ENCODE measurements around the gene APLF.
"Not testable (repeated sequence)": the region's sequence is repeated elsewhere in the genome, so short reads cannot be mapped to it uniquely, and the experiment has no call there.

The APLF gene

DNA sequence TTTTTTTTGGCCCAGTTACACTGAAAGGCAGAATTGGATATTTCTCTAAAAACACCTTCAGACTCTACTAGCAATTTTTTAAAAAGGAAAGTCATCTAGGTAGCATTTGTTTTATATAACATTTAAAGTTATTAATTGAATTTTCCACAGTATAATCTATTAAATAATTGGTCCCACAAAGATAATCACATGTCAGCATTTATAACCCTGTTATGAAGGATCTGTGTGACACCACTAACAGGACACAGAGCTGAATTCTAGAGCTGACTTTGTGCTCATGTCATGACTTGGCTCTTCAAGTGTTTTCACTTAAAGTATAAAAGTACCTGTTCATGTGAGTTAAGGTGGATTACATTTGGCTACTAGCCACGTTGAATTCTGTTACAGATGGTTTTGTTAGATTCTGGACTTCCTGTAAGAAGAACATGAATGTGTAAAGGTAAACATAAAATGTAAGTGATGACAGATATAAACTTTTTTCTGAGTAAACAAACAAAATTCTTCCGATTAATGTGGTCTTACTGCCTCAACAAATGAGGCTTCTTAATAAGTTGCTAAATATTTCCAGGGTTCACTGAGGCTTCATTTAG is 106.9 kb downstream of the APLF start:
- H3K27ac Mint-ChIP-seq: no peak overlapping the region
- no peak overlapping the region for H3K4me3 Mint-ChIP-seq
- H3K9me3 Mint-ChIP-seq: peaks cover 3% of the 10 kb centered on the region
- ATAC-seq (ENCODE audit: low read depth) (no peak), DNase-seq (ENCODE audit: low spot score in 2 of 2) (no peak)
- no peaks in the 10 kb centered on the region for H3K27me3 Mint-ChIP-seq
- peaks cover 12% of the 10 kb centered on the region for H3K36me3 Mint-ChIP-seq
- H3K4me1 Mint-ChIP-seq: no peaks in the 10 kb centered on the region

DNA sequence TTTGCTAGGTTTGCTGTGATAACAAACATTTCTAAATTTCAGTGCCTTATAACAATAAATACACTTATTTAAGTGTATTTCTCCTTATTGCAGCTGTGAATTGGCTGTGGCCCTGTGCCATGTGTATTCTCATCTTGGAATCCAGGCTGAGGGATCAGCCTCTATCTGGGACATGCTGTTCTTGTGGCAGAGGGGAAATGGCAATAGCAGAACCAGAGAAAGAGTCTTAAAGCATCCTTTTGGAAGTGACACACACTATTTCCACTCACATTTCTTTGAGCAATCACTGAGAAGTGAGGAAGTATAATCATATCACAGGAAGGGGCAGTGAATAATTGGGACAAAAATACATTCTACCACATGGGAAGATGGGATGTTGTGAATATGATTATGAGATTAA is 109.8 kb downstream of the APLF start:
- H3K4me1 Mint-ChIP-seq: no peaks in the 10 kb centered on the region
- no peak overlapping the region for H3K27ac Mint-ChIP-seq
- DNase-seq (ENCODE audit: low spot score in 2 of 2) (no peak), ATAC-seq (ENCODE audit: low read depth) (no peak)
- H3K4me3 Mint-ChIP-seq: no peak overlapping the region
- peaks cover 6% of the 10 kb centered on the region for H3K9me3 Mint-ChIP-seq
- H3K27me3 Mint-ChIP-seq: no peaks in the 10 kb centered on the region
- peaks cover 11% of the 10 kb centered on the region for H3K36me3 Mint-ChIP-seq

DNA sequence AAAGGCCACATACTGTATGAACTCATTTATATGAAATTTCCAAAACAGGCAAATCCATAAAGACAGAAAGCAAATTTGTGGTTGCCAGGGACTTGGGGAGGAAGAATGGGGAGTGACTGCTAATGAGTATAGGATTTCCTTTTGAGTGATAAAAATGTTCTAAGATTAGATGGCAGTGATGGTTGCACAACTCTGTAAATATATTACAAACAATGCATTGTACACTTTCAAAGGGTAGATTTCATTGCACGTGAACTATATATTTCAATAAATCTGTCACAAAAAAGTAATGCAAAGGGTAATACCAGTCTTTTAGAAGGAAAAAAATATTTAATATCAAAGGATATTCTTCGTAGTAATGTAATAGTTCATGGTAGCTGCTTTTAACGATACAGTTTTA is 112.3 kb downstream of the APLF start:
- ATAC-seq (ENCODE audit: low read depth) (no peak), DNase-seq (ENCODE audit: low spot score in 2 of 2) (no peak)
- peaks cover 6% of the 10 kb centered on the region for H3K9me3 Mint-ChIP-seq
- H3K4me1 Mint-ChIP-seq: no peaks in the 10 kb centered on the region
- H3K27me3 Mint-ChIP-seq: no peaks in the 10 kb centered on the region
- peaks cover 11% of the 10 kb centered on the region for H3K36me3 Mint-ChIP-seq
- no peak overlapping the region for H3K4me3 Mint-ChIP-seq
- H3K27ac Mint-ChIP-seq: no peak overlapping the region

DNA sequence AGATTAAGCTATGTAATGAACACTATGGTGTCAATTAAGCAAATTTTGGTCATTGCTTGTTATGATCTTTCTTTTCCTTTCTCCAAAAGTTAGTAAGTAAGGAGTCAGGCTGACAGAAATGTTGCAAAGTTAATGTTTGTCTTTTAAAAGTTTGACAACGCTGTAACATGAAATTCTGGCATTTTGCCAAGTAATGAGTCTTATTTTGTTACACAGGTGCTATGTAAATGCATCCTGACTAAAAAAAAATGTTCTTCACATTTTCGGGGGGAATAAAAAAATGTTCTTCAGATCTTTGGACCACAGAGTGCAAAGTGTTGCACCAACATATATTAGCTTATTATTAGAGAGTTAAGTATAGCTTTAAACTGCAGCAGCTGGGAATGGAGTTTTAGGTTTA is 121.2 kb downstream of the APLF start:
- DNase-seq (ENCODE audit: low spot score in 2 of 2): no peak
- H3K27ac Mint-ChIP-seq: no peak overlapping the region

DNA sequence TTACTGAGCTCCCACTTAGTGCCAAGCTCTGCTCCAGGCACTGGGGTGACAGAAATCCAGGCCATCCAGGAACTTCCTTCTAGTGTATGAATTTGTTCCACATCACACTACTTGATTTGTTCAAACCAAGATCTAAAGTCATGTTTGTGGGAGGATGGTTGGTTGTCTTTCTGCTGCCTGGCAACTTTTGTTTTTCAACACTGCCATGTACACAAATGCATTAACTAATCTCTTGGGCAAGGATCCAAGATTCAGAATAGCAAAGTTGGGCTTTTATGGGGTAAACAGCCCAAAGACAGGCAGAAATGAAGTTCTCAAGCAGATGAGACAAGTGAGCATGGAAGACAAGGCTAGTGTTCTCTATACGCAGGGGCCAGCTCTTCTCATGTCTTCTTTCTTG is 122.6 kb downstream of the APLF start:
- ATAC-seq (ENCODE audit: low read depth): no peak
- DNase-seq (ENCODE audit: low spot score in 2 of 2): no peak
- H3K4me3 Mint-ChIP-seq: no peak overlapping the region
- H3K4me1 Mint-ChIP-seq: peaks cover 5% of the 10 kb centered on the region
- no peak overlapping the region for H3K27ac Mint-ChIP-seq
- H3K9me3 Mint-ChIP-seq: no peaks in the 10 kb centered on the region
- no peaks in the 10 kb centered on the region for H3K27me3 Mint-ChIP-seq
- H3K36me3 Mint-ChIP-seq: peaks cover 7% of the 10 kb centered on the region

More for the DNA sequence above, 121.2 kb downstream of the APLF start:
- Mint-ChIP-seq H3K4me1 (no peaks in the 10 kb centered on the region), H3K27me3 (no peaks in the 10 kb centered on the region), H3K36me3 (peaks cover 7% of the 10 kb centered on the region), H3K9me3 (no peaks in the 10 kb centered on the region), H3K4me3 (no peak overlapping the region)
- ATAC-seq (ENCODE audit: low read depth): no peak

DNA sequence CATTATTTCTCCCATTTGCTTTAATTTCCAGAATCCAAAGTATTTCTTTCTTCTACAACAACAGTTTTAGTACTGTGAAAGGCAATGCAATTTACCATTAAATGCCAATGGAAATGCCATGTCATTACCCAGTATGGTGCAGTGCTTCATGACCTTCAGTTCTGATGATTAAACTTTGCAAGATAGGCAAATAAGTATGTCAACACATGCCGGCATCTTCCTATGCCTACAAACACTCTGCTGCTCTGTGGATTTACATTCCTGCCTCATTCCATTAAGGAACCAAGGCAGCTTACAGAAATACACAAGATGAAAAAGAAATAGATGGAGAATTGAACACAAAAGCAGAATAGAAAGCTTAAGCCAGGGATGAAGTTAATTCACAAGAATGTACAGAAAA is 123.3 kb downstream of the APLF start:
- Mint-ChIP-seq H3K9me3 (no peaks in the 10 kb centered on the region), H3K27me3 (no peaks in the 10 kb centered on the region), H3K4me1 (peaks cover 8% of the 10 kb centered on the region), H3K4me3 (no peak overlapping the region), H3K27ac (no peak overlapping the region), H3K36me3 (peaks cover 7% of the 10 kb centered on the region)
- DNase-seq (ENCODE audit: low spot score in 2 of 2): no peak
- no peak for ATAC-seq (ENCODE audit: low read depth)

DNA sequence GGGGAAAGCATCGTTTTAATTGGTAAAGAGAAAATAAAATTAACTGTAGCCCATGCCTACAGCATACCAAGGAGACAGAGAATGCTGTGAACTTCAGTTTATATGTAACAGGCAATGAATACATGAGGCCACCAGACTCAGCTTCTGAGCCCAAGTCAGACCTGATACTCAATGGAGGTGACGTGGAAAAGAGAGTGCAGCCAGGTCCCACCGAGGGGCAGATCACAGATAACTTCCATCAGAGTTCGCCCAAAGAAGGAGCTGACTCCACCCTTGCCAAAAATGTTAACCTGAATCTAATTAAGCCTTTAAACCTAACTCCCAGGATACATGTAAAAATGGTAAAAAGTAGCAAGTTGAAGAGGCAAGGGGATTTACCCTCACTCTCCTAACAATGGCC is 123.8 kb downstream of the APLF start:
- Mint-ChIP-seq H3K27ac (no peak overlapping the region), H3K9me3 (no peaks in the 10 kb centered on the region), H3K4me1 (peaks cover 8% of the 10 kb centered on the region), H3K27me3 (no peaks in the 10 kb centered on the region), H3K4me3 (no peak overlapping the region), H3K36me3 (peaks cover 9% of the 10 kb centered on the region)
- ATAC-seq (ENCODE audit: low read depth): no peak
- DNase-seq (ENCODE audit: low spot score in 2 of 2): no peak

DNA sequence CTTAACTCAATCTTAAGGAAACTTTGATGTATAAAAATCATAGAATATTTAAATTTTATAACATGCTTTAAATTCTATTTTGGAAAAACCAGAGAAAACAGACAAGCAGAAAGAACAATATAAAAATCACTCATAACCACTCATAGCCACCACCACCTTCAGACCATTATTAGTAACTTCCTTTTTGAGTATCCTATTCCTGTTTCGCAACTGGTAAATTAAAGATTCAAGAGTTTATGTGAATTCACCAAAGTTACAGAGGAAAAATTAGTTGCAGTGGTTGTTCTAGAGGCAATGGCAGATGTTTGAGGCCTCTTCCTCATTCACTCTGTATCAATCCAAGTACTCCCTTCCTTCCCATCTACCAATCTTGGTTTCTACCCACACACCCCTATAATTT is 126.7 kb downstream of the APLF start:
- peaks cover 3% of the 10 kb centered on the region for H3K9me3 Mint-ChIP-seq

DNA sequence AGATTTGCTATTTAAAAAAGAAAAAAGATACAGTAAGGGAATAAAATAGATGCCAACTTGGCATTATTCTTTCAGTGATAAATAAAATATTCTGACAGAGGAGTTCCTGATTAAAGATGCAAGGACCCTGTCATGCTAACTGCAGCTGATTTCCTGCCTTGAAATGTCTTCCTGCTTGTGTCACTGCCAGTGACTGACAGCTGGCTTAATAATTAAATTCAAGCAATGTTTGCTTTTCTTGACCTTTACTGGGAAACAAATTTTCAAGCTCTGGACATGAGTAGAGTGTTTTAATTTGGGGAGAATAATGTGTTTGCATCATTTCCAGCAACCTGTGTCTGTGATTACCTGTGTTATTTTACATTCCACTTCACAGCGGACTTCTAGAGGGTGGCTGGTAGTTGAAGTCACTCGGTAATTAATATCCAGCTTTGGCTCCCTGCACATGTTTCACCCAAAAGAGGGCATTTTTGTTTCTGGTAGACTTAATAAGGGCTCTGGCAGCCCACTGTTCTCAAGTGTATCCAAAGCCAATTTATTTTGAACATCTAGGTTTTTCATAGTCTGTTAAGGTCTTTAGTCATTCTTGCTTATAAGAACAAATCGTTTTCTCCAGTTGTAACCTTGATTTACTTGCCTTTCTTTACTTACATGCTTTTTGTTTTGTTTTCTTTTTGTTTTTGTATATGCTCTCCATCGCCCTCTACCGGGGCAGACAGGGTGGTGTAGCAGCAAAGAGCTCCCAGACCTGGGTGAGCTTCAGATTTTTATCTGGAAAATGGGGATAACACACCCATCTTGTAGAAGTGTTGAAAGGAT is 127.5 kb downstream of the APLF start:
- Mint-ChIP-seq H3K27me3 (no peaks in the 10 kb centered on the region), H3K9me3 (peaks cover 8% of the 10 kb centered on the region), H3K4me1 (peaks cover 8% of the 10 kb centered on the region), H3K27ac (no peak overlapping the region), H3K4me3 (no peak overlapping the region), H3K36me3 (peaks cover 3% of the 10 kb centered on the region)
- peak; percentile 44 for ATAC-seq (ENCODE audit: low read depth)
- peak; percentile 16 to 36 for DNase-seq (ENCODE audit: low spot score in 2 of 2)

More for the DNA sequence above, 126.7 kb downstream of the APLF start:
- Mint-ChIP-seq H3K36me3 (peaks cover 3% of the 10 kb centered on the region), H3K4me1 (peaks cover 8% of the 10 kb centered on the region), H3K27me3 (no peaks in the 10 kb centered on the region), H3K4me3 (no peak overlapping the region), H3K27ac (no peak overlapping the region)
- DNase-seq (ENCODE audit: low spot score in 2 of 2): no peak
- ATAC-seq (ENCODE audit: low read depth): peak; percentile 26

DNA sequence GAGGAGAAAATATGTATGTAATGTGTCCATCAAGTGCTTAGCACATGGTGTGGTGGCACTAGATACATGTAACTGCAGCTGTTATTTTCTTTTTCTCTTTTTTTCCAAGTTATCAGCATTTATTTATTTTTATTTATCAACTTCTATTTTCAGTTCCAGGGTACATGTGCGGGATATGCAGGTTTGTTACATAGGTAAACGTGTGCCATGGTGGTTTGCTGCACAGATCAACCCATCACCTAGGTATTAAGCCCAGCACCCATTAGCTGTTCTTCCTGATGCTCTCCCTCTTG is 128.1 kb downstream of the APLF start:
- not testable (repeated sequence) for H3K4me1 Mint-ChIP-seq; H3K27ac Mint-ChIP-seq; H3K4me3 Mint-ChIP-seq; ATAC-seq (ENCODE audit: low read depth); DNase-seq (ENCODE audit: low spot score in 2 of 2); H3K27me3 Mint-ChIP-seq; H3K36me3 Mint-ChIP-seq
- peaks cover 11% of the 10 kb centered on the region for H3K9me3 Mint-ChIP-seq

DNA sequence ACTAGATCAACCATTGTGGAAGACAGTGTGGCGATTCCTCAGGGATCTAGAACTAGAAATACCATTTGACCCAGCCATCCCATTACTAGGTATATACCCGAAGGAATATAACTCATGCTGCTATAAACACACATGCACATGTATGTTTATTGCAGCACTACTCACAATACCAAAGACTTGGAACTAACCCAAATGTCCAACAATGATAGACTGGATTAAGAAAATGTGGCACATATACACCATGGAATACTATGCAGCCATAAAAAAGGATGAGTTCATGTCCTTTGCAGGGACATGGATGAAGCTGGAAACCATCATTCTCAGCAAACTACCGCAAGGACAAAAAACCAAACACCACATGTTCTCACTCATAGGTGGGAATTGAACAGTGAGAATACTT is 133.1 kb downstream of the APLF start:
- peaks cover 15% of the 10 kb centered on the region for H3K9me3 Mint-ChIP-seq
- not testable (repeated sequence) for ATAC-seq (ENCODE audit: low read depth); H3K36me3 Mint-ChIP-seq

DNA sequence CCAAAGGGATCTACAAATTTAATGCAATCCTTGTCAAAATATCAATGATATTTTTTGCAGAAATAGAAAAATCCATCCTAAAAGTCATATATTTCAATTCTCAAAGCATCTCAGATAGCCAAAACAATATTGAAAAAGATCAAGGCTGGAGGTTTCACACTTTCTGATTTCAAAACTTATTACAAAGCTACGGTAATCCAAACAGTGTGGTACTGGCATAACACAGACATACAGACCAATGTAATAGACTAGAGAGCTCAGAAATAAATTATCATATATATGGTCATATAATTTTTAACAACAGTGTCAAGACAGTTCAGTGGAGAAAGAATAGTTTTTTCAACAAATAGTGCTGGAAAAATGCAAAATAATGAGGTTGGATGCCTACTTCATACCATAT is 135.7 kb downstream of the APLF start:
- Mint-ChIP-seq H3K4me1 (no peaks in the 10 kb centered on the region), H3K9me3 (peaks cover 11% of the 10 kb centered on the region), H3K27me3 (no peaks in the 10 kb centered on the region), H3K27ac (no peak overlapping the region), H3K4me3 (no peak overlapping the region), H3K36me3 (peaks cover 2% of the 10 kb centered on the region)
- DNase-seq (ENCODE audit: low spot score in 2 of 2): no peak
- ATAC-seq (ENCODE audit: low read depth): no peak

More for the DNA sequence above, 133.1 kb downstream of the APLF start:
- H3K27me3 Mint-ChIP-seq; H3K4me3 Mint-ChIP-seq; DNase-seq (ENCODE audit: low spot score in 2 of 2); H3K27ac Mint-ChIP-seq; H3K4me1 Mint-ChIP-seq: not testable (repeated sequence)

DNA sequence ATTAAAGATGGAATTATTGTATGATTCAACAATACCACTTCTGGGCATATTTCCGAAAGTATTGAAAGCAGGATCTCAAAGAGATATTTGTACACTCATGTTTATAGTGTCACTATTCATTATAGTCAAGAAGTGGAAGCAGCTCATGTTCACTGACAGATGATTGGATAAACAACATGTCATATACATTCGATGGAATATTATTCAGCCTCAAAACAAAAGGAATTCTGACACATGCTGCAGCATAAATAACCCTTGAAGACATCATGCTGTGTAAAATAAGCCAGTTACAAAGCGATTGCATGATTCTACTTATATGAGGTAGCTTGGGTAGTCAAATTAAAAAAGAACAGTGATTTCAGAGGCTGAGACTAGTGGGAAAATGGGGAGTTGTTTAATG is 136.7 kb downstream of the APLF start:
- Mint-ChIP-seq H3K9me3 (peaks cover 11% of the 10 kb centered on the region), H3K4me1 (no peaks in the 10 kb centered on the region), H3K27me3 (no peaks in the 10 kb centered on the region), H3K27ac (no peak overlapping the region), H3K4me3 (no peak overlapping the region), H3K36me3 (peaks cover 2% of the 10 kb centered on the region)
- DNase-seq (ENCODE audit: low spot score in 2 of 2) (no peak), ATAC-seq (ENCODE audit: low read depth) (no peak)

DNA sequence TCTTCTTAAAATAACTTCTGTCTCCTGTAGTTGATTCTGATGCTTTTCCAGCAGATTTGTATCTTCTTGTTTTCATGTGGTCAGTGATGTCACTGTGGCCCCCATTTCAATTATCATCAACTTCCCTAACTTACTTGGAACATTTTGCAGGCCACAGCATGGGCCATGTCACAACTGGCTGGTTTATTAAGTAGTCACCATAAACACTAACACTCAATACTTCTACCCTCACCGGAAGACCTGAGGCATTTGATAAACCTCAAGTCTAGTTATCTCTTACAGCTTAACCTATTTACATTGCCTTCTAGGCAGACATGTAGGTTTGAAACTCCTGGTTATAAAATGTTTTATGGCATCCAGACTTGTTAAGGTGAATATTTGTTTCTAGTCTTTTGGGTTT is 138.6 kb downstream of the APLF start:
- H3K4me1 Mint-ChIP-seq: no peaks in the 10 kb centered on the region
- H3K27ac Mint-ChIP-seq: no peak overlapping the region
- no peaks in the 10 kb centered on the region for H3K27me3 Mint-ChIP-seq
- H3K4me3 Mint-ChIP-seq: no peak overlapping the region
- DNase-seq (ENCODE audit: low spot score in 2 of 2) (no peak), ATAC-seq (ENCODE audit: low read depth) (no peak)
- peaks cover 2% of the 10 kb centered on the region for H3K36me3 Mint-ChIP-seq
- peaks cover 6% of the 10 kb centered on the region for H3K9me3 Mint-ChIP-seq

DNA sequence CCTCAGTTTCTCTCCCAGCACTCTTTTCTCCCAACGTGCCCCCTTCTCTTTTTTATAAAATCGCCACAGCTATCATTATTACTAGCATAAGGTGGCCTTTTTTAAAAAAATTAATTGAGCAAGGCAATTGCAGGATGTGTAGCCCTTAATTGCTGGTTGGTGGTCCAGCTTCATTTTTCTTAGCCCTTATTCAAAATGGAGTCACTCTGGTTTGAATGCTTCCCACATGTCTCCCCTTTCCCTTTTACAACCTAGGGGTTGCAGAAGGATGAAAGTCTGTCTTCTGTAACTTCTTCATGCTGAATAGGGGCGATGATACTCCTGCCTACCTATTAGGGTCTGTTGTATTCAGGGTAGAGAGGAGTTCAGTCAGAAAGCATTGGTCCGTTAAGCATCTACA is 139.4 kb downstream of the APLF start:
- Mint-ChIP-seq H3K36me3 (peaks cover 2% of the 10 kb centered on the region), H3K9me3 (peaks cover 6% of the 10 kb centered on the region), H3K4me1 (no peaks in the 10 kb centered on the region), H3K4me3 (no peak overlapping the region), H3K27ac (no peak overlapping the region), H3K27me3 (no peaks in the 10 kb centered on the region)
- DNase-seq (ENCODE audit: low spot score in 2 of 2): no peak
- ATAC-seq (ENCODE audit: low read depth): no peak
